GM18907 (cell line): ENCODE results near the gene RPP21.
"Not testable (repeated sequence)": the region's sequence is repeated elsewhere in the genome, so short reads cannot be mapped to it uniquely, and the experiment has no call there.

Source experiments
- ATAC-seq: cut with Tn5 transposase; IDR thresholded peaks from one replicate; pipeline ENCODE4 v1.9.1; 2021; ENCODE audit warnings: mild to moderate bottlenecking, moderate library complexity; ENCODE audit not compliant: unreplicated experiment

The RPP21 gene

DNA sequence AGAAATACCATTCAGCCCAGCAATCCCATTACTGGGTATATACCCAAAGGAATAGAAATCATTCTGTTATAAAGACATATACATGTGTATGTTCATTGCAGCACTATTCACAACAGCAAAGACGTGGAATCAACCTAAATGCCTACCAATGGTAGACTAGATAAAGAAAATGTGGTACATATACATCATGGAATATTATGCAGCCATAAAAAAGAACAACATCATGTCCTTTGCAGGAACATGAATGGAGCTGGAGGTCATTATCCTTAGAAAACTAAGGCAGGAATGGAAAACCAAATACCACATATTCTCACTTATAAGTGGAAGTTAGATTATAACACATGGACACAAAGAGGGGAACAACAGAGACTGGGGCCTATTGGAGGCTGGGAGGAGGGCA lies 24.3 kb downstream of the RPP21 start:
- ATAC-seq: not testable (repeated sequence)

DNA sequence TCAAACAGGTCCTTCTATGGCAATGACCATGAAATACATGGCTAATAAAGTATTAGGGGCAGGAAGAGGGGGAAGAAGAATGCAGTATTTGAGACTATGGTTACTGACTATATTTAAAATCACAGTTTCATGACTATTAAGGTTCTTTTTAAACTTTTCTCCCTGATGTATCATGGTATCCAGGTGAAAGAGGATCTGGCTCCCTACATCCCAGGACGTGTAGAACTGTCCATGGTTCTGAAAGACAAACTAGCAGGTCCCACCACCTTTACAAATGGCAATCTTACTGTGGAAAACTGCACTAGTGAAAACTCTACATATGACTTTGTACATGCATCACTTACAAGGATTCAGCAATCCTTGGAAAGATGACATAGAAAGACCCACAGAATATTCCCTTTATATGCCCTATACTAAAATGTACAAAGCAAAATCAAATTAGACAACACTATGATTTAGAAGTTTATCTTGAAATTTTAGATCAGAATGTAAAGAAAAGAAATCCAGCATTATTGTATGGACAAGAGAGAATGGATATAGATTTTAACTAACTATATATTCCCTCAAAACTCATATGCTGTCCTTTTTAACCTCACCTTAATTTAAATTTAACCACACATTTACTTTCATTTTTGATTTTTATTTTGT lies 33.5 kb downstream of the RPP21 start:
- ATAC-seq: no peak

DNA sequence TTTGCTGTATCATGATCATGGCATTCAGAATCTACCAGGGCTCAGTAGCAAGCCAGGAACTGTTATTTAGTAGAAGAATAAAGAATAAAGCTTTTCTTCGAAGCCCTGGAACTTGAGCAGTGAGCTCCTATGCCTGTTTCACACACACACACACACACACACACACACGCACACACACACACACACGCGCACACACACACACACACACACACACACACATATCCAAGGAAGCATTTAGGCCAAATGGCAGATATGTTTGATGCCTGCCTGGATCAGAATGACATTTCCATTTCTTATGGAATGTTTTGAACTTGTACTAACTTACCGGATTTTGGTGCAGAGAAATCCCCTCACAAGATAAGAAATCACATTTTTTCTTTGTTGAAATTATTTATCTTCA lies 35.5 kb downstream of the RPP21 start:
- no peak for ATAC-seq

DNA sequence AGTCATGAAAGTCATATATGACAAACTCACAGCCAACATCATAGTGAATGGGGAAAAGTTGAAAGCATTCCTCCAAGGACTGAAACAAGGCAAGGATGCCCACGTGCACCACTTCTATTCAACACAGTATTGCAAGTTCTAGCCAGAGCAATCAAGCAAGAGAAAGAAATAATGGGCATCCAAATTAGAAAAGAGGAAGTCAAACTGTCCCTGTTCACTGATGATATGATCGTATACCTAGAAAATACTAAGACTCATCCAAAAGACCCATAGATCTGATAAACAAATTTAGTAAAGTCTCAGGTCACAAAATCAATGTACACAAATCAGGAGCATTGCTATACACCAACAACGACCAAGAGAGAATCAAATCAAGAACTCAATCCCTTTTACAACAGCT lies 41.2 kb downstream of the RPP21 start:
- no peak for ATAC-seq

DNA sequence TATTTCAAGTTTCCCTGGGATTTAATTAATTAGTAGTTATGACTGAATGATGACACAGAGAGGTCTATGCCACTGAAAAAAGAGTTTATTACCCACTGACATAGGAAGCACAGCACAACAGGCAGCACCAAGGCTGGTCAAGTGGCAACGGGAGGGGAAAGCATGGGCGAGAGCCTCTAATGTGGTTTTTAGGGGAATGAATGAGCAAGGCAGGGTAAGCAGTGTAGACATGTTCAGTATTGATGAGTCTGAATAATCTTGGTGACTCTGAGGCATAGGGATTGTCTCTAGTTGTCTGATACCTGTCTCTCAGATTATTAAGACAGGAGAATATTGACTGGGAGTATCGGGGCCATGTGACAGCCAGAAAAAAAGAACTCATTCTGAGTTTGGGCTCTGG lies 46.3 kb downstream of the RPP21 start:
- no peak for ATAC-seq

- ATAC-seq: no peak
These were observed 49.2 kb downstream of the RPP21 start for GRCh38 chr6:30394139-30394538.
